ENCODE data around the gene TUT7.
"Not testable (repeated sequence)": the region's sequence is repeated elsewhere in the genome, so short reads cannot be mapped to it uniquely, and the experiment has no call there.

TUT7 gene

GRCh38 chr9:86354011-86354817 lies at the start of gene TUT7:
Gene TUT7, minus strand, starts transcription at chr9:86354410. Its CDS starts 1,211 bp downstream, at chr9:86353199.
- DNase-seq, result peak; percentile 91

GRCh38 chr9:86402591-86402990 lies 48.4 kb upstream of the TUT7 start:
- no peak for DNase-seq

- no peak for DNase-seq
Observed at GRCh38 chr9:86396412-86396811, 42.2 kb upstream of the TUT7 start.

- not testable (repeated sequence) for DNase-seq
Observed at GRCh38 chr9:86390184-86390583, 36.0 kb upstream of the TUT7 start.

GRCh38 chr9:86389628-86390027 lies 35.4 kb upstream of the TUT7 start:
- DNase-seq, result no peak

- DNase-seq, result no peak
Observed at GRCh38 chr9:86387376-86387775, 33.2 kb upstream of the TUT7 start.

GRCh38 chr9:86383000-86383399 lies 28.8 kb upstream of the TUT7 start:
- not testable (repeated sequence) for DNase-seq

- no peak for DNase-seq
Observed at GRCh38 chr9:86376016-86376415, 21.8 kb upstream of the TUT7 start.

- DNase-seq, result no peak
Observed at GRCh38 chr9:86369810-86370209, 15.6 kb upstream of the TUT7 start.

- DNase-seq, result no peak
Observed at GRCh38 chr9:86368871-86369521, 14.8 kb upstream of the TUT7 start.

- no peak for DNase-seq
Observed at GRCh38 chr9:86361176-86361575, 7.0 kb upstream of the TUT7 start.

- no peak for DNase-seq
Observed at GRCh38 chr9:86359151-86359879, 5.1 kb upstream of the TUT7 start.

GRCh38 chr9:86356871-86357866 lies 3.0 kb upstream of the TUT7 start:
- no peak for DNase-seq

GRCh38 chr9:86355814-86356213 lies 1.6 kb upstream of the TUT7 start:
- DNase-seq, result no peak

GRCh38 chr9:86354818-86355309 lies 654 bp upstream of the TUT7 start:
- no peak for DNase-seq

- DNase-seq, result peak; percentile 57
Observed at GRCh38 chr9:86353655-86354010, 577 bp downstream of the TUT7 start.

GRCh38 chr9:86352440-86353077 lies 1.7 kb downstream of the TUT7 start:
- DNase-seq, result no peak

- no peak for DNase-seq
Observed at GRCh38 chr9:86351880-86352279, 2.3 kb downstream of the TUT7 start.

GRCh38 chr9:86350006-86350760 lies 4.0 kb downstream of the TUT7 start:
- DNase-seq, result no peak

- DNase-seq, result no peak
Observed at GRCh38 chr9:86349271-86349670, 4.9 kb downstream of the TUT7 start.

- no peak for DNase-seq
Observed at GRCh38 chr9:86347991-86348390, 6.2 kb downstream of the TUT7 start.
